GM19467 (cell line): ENCODE data around the gene C1QC.

Experiments
- ATAC-seq: cut with Tn5 transposase; IDR thresholded peaks from one replicate; pipeline ENCODE4 v1.9.1; 2021; ENCODE audit warnings: mild to moderate bottlenecking, moderate library complexity; ENCODE audit not compliant: unreplicated experiment

The C1QC gene

DNA sequence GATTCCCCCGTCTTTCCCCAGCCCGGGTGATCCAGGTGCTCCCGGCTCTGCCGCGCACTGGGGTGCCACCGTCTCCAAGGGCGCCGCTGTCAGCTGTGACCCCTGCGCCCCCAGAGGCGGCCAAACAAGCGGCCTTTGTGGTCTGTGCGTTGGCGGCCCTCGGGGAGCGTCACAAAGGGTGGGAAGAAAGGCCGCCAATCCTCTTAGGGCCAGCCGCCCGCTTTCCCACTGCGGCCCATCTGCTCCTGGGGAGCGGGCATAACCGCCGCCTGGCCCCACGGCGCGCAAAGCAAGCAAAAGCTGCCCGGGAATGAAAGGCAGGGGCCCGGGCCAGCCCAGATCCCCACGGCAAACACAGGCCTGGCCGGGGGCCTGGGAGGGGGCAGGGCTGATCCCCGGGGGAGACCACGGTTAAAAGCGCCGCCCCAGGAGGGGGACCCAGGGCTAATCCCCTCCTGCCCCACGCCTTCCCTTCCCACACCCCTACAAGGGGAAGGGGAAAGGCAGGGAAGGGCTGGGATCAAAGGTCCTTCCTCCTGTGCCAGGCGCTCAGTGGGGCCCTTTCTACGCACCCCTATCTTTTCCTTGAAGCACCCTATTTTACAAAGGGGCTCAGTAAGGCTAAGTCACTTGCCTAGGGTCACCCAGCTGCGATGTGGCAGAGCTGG, 33.6 kb downstream of the C1QC start:
- no peak for ATAC-seq

GRCh38 chr1:22677931-22678896, 34.8 kb downstream of the C1QC start:
- ATAC-seq, result no peak

- ATAC-seq, result no peak
These were observed 37.3 kb downstream of the C1QC start for GRCh38 chr1:22680726-22681125.

DNA sequence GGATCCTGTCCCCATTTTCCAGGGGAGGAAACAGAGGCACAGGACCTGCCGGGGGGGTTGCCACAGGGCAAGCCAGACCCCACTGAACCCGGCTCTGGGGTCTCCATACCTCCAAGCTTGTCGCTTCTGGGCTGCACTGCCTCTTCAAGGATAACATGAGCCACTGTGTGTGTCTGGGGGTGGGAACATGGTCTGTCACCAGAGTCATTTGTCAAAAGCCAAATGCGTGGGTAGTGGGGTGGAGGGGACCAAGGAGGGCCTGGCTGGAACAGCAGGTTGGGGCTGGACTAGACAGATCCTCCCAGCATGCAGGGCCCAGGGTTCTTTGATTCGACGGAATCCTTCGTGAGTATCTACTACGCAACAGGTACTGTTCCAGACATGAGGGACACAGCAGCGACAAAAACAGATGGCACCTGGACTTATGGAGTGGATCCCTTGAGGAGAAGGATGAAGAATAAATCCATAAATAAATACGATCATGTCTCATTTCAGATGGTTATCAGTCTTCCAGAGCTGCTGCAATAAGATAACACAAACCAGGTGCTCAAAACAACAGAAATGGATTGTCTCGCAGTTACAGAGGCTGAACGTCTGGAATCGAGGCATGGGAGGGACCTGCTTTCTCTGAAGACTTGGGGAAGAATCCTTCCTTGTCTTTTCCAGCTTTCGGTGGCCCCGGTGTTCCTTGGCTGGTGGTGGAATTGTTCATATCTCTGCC, 38.3 kb downstream of the C1QC start:
- no peak for ATAC-seq

GRCh38 chr1:22683547-22683946, 40.1 kb downstream of the C1QC start:
- no peak for ATAC-seq

DNA sequence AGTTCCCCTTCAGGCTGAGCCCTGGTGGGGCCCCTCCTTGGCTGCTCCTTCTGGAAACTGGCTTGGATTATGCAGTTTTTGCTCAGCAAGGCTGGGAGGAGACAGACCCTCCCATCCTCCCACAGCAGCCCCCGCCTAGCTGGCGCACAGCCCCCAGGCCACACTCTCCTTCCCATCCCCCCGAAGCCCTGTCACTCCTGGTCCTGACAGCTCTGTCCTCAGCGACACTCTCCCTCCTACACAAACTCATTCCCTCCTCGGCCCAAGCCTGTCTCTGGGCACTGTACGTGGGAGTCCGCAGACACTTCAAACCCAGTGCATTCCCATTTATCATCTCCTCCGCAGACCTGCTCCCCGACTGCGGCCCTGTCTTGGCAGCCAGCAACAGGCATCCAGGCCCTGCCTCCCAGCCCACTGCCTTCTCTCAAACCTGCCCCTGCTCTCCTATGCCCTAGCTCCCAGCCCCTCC, 42.2 kb downstream of the C1QC start:
- no peak for ATAC-seq

DNA sequence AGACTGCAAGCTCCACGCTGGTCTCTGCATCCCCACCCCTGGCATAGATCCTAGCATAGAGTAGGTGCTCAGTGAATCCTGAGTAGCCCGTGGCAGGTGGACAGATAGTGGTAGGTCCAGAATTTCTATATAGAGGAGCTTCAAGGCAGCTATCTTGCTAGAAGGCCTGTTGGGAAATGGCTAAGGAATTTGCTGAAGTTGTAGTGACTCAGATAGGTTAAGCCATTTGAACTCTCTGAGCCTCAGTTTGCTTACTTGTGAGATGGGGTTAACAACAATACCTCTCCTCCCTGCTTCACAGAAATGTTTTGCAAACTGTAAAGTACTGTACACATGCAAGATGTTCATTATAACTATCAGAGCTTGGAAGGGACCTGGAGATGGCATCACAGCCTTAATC, 43.8 kb downstream of the C1QC start:
- no peak for ATAC-seq

GRCh38 chr1:22688466-22688865, 45.0 kb downstream of the C1QC start:
- ATAC-seq, result no peak

- no peak for ATAC-seq
These were observed 46.1 kb downstream of the C1QC start for GRCh38 chr1:22689505-22689904.

DNA sequence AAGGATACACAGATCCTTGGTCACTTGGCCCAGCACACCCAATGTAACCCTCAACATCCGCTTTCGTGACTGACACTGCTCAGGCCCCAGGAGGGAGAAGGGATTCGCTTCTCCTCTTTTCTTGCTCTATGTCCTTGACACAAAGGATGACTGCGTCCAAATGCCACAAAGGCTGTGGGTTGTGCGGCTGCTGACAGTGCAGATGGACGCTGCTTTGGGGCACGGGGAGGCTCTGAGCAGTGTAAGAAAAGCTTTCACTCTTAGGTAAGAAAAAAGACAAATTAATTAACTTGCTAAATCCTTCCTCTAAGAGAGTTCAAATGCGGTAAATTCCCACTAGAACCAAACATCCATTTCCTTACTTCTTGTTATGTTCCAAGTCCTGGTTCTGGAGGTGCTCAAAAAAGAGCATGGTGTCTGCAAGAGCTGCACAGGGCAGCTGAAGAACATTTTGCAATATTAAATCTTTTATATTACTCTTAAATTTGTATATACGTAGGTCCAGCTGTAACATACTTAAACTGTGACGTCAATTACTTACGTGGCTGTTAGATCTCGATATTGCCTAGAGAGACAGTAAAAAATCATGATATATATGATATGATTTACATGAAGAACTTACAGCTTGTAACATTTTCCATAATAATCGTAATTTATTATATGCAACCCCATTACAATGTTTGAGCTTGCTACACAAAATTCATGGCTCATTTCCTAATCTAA, 47.8 kb downstream of the C1QC start:
- no peak for ATAC-seq

DNA sequence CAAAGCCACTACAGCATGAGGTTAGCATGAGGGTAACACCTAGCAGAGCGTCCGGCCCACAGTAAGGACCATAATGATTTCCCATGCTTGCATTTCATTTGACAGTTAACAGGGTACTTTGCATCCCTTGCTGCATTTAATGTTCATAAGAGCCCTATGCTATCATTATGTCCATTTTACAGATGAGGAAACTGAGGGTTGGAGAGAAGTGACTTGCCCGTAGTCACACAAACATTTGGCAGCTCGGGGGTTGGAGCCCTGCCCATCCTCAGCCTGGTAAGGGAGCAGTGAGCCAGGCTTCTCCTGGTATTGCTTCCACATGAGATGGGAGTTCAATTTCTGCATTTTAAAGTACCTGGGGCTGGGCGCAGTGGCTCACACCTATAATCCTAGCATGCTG, 50.7 kb downstream of the C1QC start:
- ATAC-seq, result no peak

DNA sequence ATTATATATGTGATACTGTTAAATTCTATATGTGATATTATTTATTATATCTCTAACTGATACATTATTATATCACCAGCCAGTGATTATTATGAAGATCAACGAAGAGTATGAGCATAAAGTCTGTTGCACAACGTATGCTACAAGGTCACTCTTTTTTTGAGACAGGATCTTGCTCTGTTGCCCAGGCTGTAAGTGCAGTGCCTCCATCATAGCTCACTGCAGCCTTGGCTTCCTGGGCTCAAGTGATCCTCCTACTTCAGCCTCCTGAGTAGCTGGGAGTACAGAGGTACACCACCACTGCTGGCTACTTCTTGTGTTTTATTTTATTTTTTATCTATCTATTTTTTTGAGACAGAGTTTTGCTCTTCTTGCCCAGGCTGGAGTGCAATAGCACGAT, 53.2 kb downstream of the C1QC start:
- ATAC-seq, result no peak
